HEK293 (cell line): ENCODE measurements around the gene TNFRSF1A.

Experiments
- CTCF ChIA-PET: fragments of 350-600 bp; formaldehyde crosslinking; extraction: SDS; loops from one replicate; lab custom pipeline; 2021; ENCODE audit warnings: antibody characterized with exemption; lab: Yijun Ruan, JAX
- POLR2A ChIA-PET: fragments of 300-600 bp; formaldehyde crosslinking; extraction: SDS; loops from one replicate; lab custom pipeline; 2020; ENCODE audit warnings: antibody characterized with exemption, inconsistent platforms; lab: Yijun Ruan, JAX
- H3K27ac ChIP-seq: fragments of 200-500 bp; sonication (Bioruptor generic); 2 replicates; pipeline ENCODE4 v1.5.1; 2014; ENCODE audit warnings: low read depth, low read length, control low read depth, inconsistent platforms; ENCODE audit errors: extremely low read depth
- H3K36me3 ChIP-seq, 2 experiments: fragments of 200-500 bp in 1 of 2; sonication (Bioruptor generic) in 1 of 2; 1 replicate in 1 of 2; 2 replicates in 1 of 2; pipeline ENCODE4 v1.5.1; 2014 to 2017; ENCODE audit warnings: inconsistent platforms in 2 of 2, low read length in 2 of 2; ENCODE audit not compliant: control insufficient read depth in 2 of 2, insufficient read depth in 1 of 2
- H3K4me1 ChIP-seq: fragments of 200-500 bp; sonication (Bioruptor generic); 2 replicates; pipeline ENCODE4 v1.5.1; 2014; ENCODE audit warnings: mild to moderate bottlenecking, low read length, inconsistent platforms; ENCODE audit not compliant: control insufficient read depth, insufficient read depth
- H3K4me3 ChIP-seq: 2 replicates; pipeline ENCODE4 v1.5.1; 2011; ENCODE audit warnings: low read depth, mild to moderate bottlenecking, control low read depth, low read length, moderate library complexity
- H3K9me3 ChIP-seq: fragments of 200-500 bp; sonication (Bioruptor generic); 2 replicates; pipeline ENCODE4 v1.5.1; 2014; ENCODE audit warnings: low read depth, low read length, inconsistent platforms; ENCODE audit not compliant: control insufficient read depth, insufficient read depth
- GLI2 ChIP-seq: fragments of 450-650 bp; formaldehyde crosslinking; IDR thresholded peaks from 2 replicates; pipeline ENCODE4; 2017; ENCODE audit warnings: missing biosample characterization, missing genetic modification characterization, low read depth, borderline replicate concordance
- GLIS1 ChIP-seq: fragments of 450-650 bp; formaldehyde crosslinking; IDR thresholded peaks from 2 replicates; pipeline ENCODE4 v1.5.1; 2016; ENCODE audit warnings: missing biosample characterization, missing genetic modification characterization
- KLF16 ChIP-seq: fragments of 450-650 bp; formaldehyde crosslinking; IDR thresholded peaks from 2 replicates; pipeline ENCODE4 v1.5.1; 2017; ENCODE audit warnings: missing biosample characterization, missing genetic modification characterization
- ZFP41 ChIP-seq: fragments of 450-650 bp; formaldehyde crosslinking; IDR thresholded peaks from 2 replicates; pipeline ENCODE4 v1.5.1; 2016; ENCODE audit warnings: missing biosample characterization, missing genetic modification characterization, borderline replicate concordance
- ZNF146 ChIP-seq: fragments of 450-650 bp; formaldehyde crosslinking; IDR thresholded peaks from 2 replicates; pipeline ENCODE4 v1.5.1; 2016; ENCODE audit warnings: missing biosample characterization, missing genetic modification characterization
- ZNF157 ChIP-seq: fragments of 450-650 bp; formaldehyde crosslinking; IDR thresholded peaks from 2 replicates; pipeline ENCODE4 v1.5.1; 2016; ENCODE audit warnings: missing biosample characterization, missing genetic modification characterization
- ZNF239 ChIP-seq: fragments of 450-650 bp; formaldehyde crosslinking; IDR thresholded peaks from 2 replicates; pipeline ENCODE4 v1.5.1; 2016; ENCODE audit warnings: missing biosample characterization, missing genetic modification characterization
- ZNF324 ChIP-seq: fragments of 450-650 bp; formaldehyde crosslinking; IDR thresholded peaks from 2 replicates; pipeline ENCODE4 v1.5.1; 2016; ENCODE audit warnings: missing biosample characterization, missing genetic modification characterization
- ZNF341 ChIP-seq: fragments of 450-650 bp; formaldehyde crosslinking; IDR thresholded peaks from 2 replicates; pipeline ENCODE4; 2016; ENCODE audit warnings: low read depth, missing biosample characterization, missing genetic modification characterization
- ZNF366 ChIP-seq: fragments of 450-650 bp; formaldehyde crosslinking; conservative IDR thresholded peaks from 2 replicates; pipeline ENCODE4 v1.5.1; 2016; ENCODE audit warnings: missing biosample characterization, missing genetic modification characterization
- TF ChIP-seq, protein P1 (sequence below): fragments of 450-650 bp; formaldehyde crosslinking; IDR thresholded peaks from 2 replicates; pipeline ENCODE4 v1.5.0; 2017; ENCODE audit warnings: missing biosample characterization, missing genetic modification characterization, borderline replicate concordance
- TF ChIP-seq, protein P2 (sequence below): fragments of 450-650 bp; IDR thresholded peaks from 2 replicates; pipeline ENCODE4 v1.5.1; 2018; ENCODE audit warnings: missing biosample characterization, mild to moderate bottlenecking, missing genetic modification characterization

TNFRSF1A gene

DNA sequence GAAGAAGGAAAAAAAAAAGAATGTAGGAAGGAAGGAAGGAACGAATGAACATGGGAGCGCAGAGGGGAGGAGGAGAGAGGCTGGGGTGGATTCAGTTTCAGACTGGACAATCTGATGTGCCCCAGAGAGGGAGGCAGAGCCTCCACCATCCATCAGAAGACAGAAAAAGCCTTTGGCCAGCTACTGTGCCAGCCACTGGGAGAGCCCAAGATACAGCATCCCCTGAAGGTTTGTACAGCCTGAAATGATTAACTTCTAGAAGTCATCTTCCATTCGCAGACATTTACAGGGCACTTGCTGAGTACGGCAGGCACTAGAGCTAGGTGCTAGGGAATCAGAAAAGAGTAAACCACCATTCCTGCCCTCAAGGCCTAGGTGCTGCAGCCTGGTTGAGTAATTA, 22.4 kb downstream of the TNFRSF1A start:
- Histone ChIP-seq H3K4me3 (no peak overlapping the region), H3K36me3 (no peaks in the 10 kb centered on the region), H3K4me1 (peaks cover 11% of the 10 kb centered on the region), H3K9me3 (no peaks in the 10 kb centered on the region), H3K27ac (no peak overlapping the region)
- POLR2A ChIA-PET: interaction anchor here (1.8 kb wide), 1 partner anchor 107 kb away, joined by 3 read pairs; no protein-coding TSS in a partner anchor
- CTCF ChIA-PET: interaction anchor here (0.6 to 2.0 kb wide), 5 partner anchors 13 to 174 kb away, joined by 3 to 8 read pairs (median 3); partner anchors contain the start of gene MRPL51
- no peak for TF ChIP-seq ZNF341 (tag by site-specific recombination)
- no peak for TF ChIP-seq ZNF239 (tag by site-specific recombination)

DNA sequence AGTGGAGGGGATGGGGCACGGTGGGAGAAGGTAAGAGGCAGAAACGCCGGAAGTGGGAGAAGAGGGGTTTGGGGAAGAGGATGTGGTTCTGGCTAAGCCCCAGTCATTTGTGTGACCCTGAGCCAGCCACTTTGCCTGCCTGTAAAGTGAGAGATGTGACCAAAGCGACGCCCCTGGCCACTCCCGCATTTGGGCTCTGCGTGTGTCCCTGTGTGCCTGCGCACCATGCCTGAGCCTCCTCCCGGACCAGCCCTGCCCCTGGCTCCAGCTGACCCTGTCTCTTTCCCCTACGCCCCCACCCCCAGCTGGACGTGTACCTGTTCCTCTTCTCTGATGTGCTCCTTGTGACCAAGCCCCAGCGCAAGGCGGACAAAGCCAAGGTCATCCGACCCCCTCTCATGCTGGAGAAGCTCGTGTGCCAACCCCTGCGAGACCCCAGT, 23.4 kb downstream of the TNFRSF1A start:
- H3K9me3 ChIP-seq: no peaks in the 10 kb centered on the region
- TF ChIP-seq GLI2 (no peak), ZNF341 (tag by site-specific recombination) (no peak), ZNF146 (no peak), ZNF366 (tag by site-specific recombination) (no peak), ZNF324 (tag by site-specific recombination) (no peak), ZFP41 (tag by site-specific recombination) (no peak), GLIS1 (tag by site-specific recombination) (no peak)
- TF ChIP-seq, protein P1, sequence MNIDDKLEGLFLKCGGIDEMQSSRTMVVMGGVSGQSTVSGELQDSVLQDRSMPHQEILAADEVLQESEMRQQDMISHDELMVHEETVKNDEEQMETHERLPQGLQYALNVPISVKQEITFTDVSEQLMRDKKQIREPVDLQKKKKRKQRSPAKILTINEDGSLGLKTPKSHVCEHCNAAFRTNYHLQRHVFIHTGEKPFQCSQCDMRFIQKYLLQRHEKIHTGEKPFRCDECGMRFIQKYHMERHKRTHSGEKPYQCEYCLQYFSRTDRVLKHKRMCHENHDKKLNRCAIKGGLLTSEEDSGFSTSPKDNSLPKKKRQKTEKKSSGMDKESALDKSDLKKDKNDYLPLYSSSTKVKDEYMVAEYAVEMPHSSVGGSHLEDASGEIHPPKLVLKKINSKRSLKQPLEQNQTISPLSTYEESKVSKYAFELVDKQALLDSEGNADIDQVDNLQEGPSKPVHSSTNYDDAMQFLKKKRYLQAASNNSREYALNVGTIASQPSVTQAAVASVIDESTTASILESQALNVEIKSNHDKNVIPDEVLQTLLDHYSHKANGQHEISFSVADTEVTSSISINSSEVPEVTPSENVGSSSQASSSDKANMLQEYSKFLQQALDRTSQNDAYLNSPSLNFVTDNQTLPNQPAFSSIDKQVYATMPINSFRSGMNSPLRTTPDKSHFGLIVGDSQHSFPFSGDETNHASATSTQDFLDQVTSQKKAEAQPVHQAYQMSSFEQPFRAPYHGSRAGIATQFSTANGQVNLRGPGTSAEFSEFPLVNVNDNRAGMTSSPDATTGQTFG (tag by site-specific recombination): no peak
- TF ChIP-seq, protein P2, sequence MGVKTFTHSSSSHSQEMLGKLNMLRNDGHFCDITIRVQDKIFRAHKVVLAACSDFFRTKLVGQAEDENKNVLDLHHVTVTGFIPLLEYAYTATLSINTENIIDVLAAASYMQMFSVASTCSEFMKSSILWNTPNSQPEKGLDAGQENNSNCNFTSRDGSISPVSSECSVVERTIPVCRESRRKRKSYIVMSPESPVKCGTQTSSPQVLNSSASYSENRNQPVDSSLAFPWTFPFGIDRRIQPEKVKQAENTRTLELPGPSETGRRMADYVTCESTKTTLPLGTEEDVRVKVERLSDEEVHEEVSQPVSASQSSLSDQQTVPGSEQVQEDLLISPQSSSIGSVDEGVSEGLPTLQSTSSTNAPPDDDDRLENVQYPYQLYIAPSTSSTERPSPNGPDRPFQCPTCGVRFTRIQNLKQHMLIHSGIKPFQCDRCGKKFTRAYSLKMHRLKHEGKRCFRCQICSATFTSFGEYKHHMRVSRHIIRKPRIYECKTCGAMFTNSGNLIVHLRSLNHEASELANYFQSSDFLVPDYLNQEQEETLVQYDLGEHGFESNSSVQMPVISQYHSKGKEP (tag by site-specific recombination): no peak
- TF ChIP-seq, all 188 proteins: peak for 0
- no peaks in the 10 kb centered on the region for H3K36me3 ChIP-seq
- H3K27ac ChIP-seq: no peak overlapping the region
- POLR2A ChIA-PET: interaction anchor here (0.6 kb wide), 1 partner anchor 327 kb away, joined by 3 read pairs; no protein-coding TSS in a partner anchor
- H3K4me1 ChIP-seq: peaks cover 7% of the 10 kb centered on the region
- CTCF ChIA-PET: interaction anchor here (0.6 to 1.0 kb wide), 4 partner anchors 40 to 219 kb away, joined by 3 to 6 read pairs (median 5); no protein-coding TSS in a partner anchor
- H3K4me3 ChIP-seq: no peak overlapping the region

DNA sequence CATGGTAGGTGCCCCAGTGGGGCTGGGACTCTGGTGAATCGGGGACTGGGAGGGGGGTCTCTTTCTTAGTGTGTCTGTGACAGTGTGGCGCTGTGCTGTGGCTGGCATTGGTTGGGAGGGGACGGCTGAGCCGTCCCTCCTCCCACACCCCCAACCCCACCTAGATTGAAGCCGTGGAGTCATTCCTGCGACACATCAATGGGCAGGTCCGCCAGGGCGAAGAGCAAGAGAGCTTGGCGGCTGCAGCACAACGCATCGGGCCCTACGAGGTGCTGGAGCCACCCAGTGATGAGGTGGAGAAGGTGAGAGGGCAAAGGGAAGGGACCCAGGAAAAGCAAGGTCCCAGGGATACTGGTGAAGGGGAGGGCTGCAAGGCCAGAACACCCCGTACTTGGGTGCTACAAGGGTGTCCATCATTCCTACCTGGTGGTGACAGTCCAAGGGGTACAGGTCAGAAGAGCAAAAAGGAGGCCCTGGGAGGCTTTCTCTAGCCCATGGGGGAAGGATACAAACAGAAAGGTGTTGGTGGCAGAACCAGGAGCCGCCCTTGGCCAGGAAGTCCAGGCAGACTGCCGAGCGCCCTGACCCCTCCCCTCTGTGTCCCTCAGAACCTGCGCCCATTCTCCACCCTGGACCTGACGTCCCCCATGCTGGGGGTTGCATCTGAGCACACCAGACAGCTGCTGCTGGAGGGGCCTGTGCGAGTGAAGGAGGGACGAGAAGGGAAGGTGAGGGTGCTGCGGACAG, 24.0 kb downstream of the TNFRSF1A start:
- no peak overlapping the region for H3K27ac ChIP-seq
- H3K4me3 ChIP-seq: no peak overlapping the region
- H3K4me1 ChIP-seq: peaks cover 2% of the 10 kb centered on the region
- no peaks in the 10 kb centered on the region for H3K36me3 ChIP-seq
- no peak for TF ChIP-seq ZNF157 (tag by site-specific recombination)
- no peak for TF ChIP-seq KLF16
- ChIA-PET POLR2A (no interaction called here), CTCF (interaction anchor here (0.6 kb wide), 1 partner anchor 128 kb away, joined by 6 read pairs; no protein-coding TSS in a partner anchor)
- no peaks in the 10 kb centered on the region for H3K9me3 ChIP-seq
